RWPE2 (cell line): ENCODE measurements around the gene PIK3CG.

ENCODE experiments used
- ATAC-seq: fragments of 200-7000 bp; cut with Tn5 transposase; 3 replicates; pipeline ENCODE4 v1.9.1; 2021; ENCODE audit warnings: low read depth
- DNase-seq: peaks from one replicate; pipeline ENCODE4 v3.0.0-alpha.2; 2020; ENCODE audit warnings: low spot score
- H3K27ac ChIP-seq: fragments of 450-650 bp; 2 replicates; pipeline ENCODE4 v1.5.1; 2017; ENCODE audit warnings: mild to moderate bottlenecking; ENCODE audit not compliant: poor library complexity, severe bottlenecking
- H3K27me3 ChIP-seq: fragments of 250-450 bp; sonication (Bioruptor Pico); 2 replicates; pipeline ENCODE4 v1.5.1; 2021; ENCODE audit warnings: mild to moderate bottlenecking, moderate library complexity; ENCODE audit not compliant: insufficient read depth, poor library complexity, severe bottlenecking
- H3K36me3 ChIP-seq: fragments of 250-450 bp; sonication (Bioruptor Pico); 2 replicates; pipeline ENCODE4 v1.5.1; 2020; ENCODE audit warnings: low read depth, mild to moderate bottlenecking, moderate library complexity
- H3K4me1 ChIP-seq: fragments of 250-450 bp; sonication (Bioruptor Pico); 2 replicates; pipeline ENCODE4 v1.5.1; 2021; ENCODE audit warnings: mild to moderate bottlenecking, moderate library complexity; ENCODE audit not compliant: insufficient read depth, poor library complexity, severe bottlenecking
- H3K4me3 ChIP-seq: fragments of 250-450 bp; sonication (Bioruptor Pico); 2 replicates; pipeline ENCODE4 v1.5.1; 2021; ENCODE audit warnings: mild to moderate bottlenecking, moderate library complexity; ENCODE audit not compliant: severe bottlenecking
- H3K9me3 ChIP-seq: fragments of 250-450 bp; sonication (Bioruptor Pico); 2 replicates; pipeline ENCODE4 v1.5.1; 2021; ENCODE audit warnings: mild to moderate bottlenecking, moderate library complexity; ENCODE audit not compliant: severe bottlenecking
- CTCF ChIP-seq: fragments of 450-650 bp; IDR thresholded peaks from one replicate; pipeline ENCODE4 v1.5.1; 2017; ENCODE audit warnings: mild to moderate bottlenecking, moderate library complexity; ENCODE audit not compliant: poor library complexity, severe bottlenecking

The PIK3CG gene

DNA sequence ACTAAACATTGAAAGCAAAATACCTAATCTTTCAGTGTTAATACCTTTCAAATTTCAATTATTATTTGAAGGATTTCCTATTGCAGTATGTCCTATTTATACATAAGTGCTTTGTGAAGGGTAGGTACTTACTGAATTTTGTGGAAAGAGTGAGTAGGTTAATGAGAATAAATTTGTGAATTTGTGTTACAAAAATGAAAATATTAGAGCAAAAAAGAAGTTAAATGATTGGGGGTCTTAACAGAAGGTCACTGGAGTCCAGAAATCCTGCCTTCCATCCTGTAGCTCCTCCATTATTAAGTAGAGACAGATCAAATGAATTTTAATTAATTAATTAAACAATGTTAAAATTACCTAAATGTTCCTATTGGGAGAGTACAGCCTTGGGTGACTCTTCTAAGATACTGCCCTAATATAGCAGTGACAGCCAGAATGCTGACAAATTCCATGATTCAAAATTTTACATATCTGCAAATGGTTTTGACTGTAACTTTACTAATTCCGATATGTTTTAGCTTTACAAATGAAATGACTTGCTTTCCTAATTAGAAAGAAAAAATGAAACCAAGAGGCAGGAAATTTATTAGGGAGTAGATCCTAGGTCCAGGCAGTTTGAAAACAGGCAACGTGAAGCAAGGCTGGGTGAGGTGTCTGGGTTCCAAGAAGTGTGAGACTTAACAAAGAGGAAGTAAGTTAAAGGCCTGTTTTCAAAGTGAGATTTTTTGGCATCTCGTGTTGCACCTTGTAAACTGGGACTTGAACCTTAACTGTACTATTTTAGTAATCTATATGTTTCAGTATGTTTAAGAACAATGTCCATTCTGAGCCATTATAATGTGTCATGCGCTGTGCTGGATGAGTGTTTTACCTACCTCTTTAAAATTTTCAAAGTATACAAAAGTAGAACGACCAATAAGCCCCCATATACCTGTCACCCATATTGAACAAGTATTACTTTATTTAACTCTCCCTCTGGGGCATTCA is 1.5 kb downstream of the PIK3CG start:
- no peaks in the 10 kb centered on the region for H3K36me3 ChIP-seq
- H3K27me3 ChIP-seq = peaks cover 8% of the 10 kb centered on the region
- DNase-seq (no peak), ATAC-seq (no peak)
- H3K27ac ChIP-seq = no peak overlapping the region
- no peaks in the 10 kb centered on the region for H3K9me3 ChIP-seq
- TF ChIP-seq CTCF = no peak
- H3K4me3 ChIP-seq = no peak overlapping the region
- H3K4me1 ChIP-seq = no peaks in the 10 kb centered on the region

- Histone ChIP-seq H3K36me3 (no peaks in the 10 kb centered on the region), H3K27ac (no peak overlapping the region), H3K27me3 (peaks cover 8% of the 10 kb centered on the region), H3K9me3 (no peaks in the 10 kb centered on the region), H3K4me3 (no peak overlapping the region), H3K4me1 (no peaks in the 10 kb centered on the region)
- TF ChIP-seq CTCF = no peak
- peak; percentile 54 for DNase-seq
- no peak for ATAC-seq
Measured at GRCh38 chr7:106867641-106868351, 2.7 kb downstream of the PIK3CG start.

GRCh38 chr7:106868364-106868763 is 3.3 kb downstream of the PIK3CG start:
- Histone ChIP-seq H3K4me1 (no peaks in the 10 kb centered on the region), H3K27ac (no peak overlapping the region)

GRCh38 chr7:106869954-106870353 is 4.9 kb downstream of the PIK3CG start:
- Histone ChIP-seq H3K27ac (no peak overlapping the region), H3K9me3 (no peaks in the 10 kb centered on the region), H3K36me3 (no peaks in the 10 kb centered on the region), H3K27me3 (peaks cover 8% of the 10 kb centered on the region), H3K4me1 (no peaks in the 10 kb centered on the region), H3K4me3 (no peak overlapping the region)
- TF ChIP-seq CTCF = no peak
- no peak for ATAC-seq
- DNase-seq = no peak

More at GRCh38 chr7:106868364-106868763, 3.3 kb downstream of the PIK3CG start:
- no peak for ATAC-seq
- peaks cover 8% of the 10 kb centered on the region for H3K27me3 ChIP-seq
- DNase-seq = no peak
- H3K4me3 ChIP-seq = no peak overlapping the region
- H3K9me3 ChIP-seq = no peaks in the 10 kb centered on the region
- H3K36me3 ChIP-seq = no peaks in the 10 kb centered on the region
- no peak for TF ChIP-seq CTCF
